Stimulated activated CD8-positive, alpha-beta memory T cell treated with anti-CD3 and anti-CD28 coated beads, Interleukin-15, amount 100 ng/mL, for 48 hours (primary cell): ENCODE measurements around the gene ASB2.

Source experiments
- DNase-seq, 2 donors: peaks; one replicate each; pipeline ENCODE4 v3.0.0-alpha.2; 2020; ENCODE audit warnings: low read depth in 2 of 2

Gene ASB2

GRCh38 chr14:93926873-93927799 is 49.2 kb downstream of the ASB2 start, which contains the start of gene FAM181A:
Gene FAM181A, plus strand, starts transcription at chr14:93927344. Its CDS starts 942 bp downstream, at chr14:93928286.
- no peak for DNase-seq

GRCh38 chr14:93926245-93926872 is 50.0 kb downstream of the ASB2 start:
- DNase-seq = no peak

- DNase-seq = no peak
Measured at GRCh38 chr14:93925374-93925895, 50.9 kb downstream of the ASB2 start.

GRCh38 chr14:93924592-93925355 is 51.6 kb downstream of the ASB2 start:
- DNase-seq = no peak

GRCh38 chr14:93923626-93924025 is 52.7 kb downstream of the ASB2 start:
- DNase-seq = no peak

- DNase-seq = no peak
Measured at GRCh38 chr14:93921001-93921806, 55.2 kb downstream of the ASB2 start.

- no peak for DNase-seq
Measured at GRCh38 chr14:93917141-93917540, 59.2 kb downstream of the ASB2 start.

- no peak for DNase-seq
Measured at GRCh38 chr14:93916498-93916897, 59.9 kb downstream of the ASB2 start.

- no peak for DNase-seq
Measured at GRCh38 chr14:93915800-93916199, 60.6 kb downstream of the ASB2 start.

GRCh38 chr14:93915070-93915705 is 61.2 kb downstream of the ASB2 start:
- no peak for DNase-seq

GRCh38 chr14:93914278-93914677 is 62.1 kb downstream of the ASB2 start:
- DNase-seq = no peak

- no peak for DNase-seq
Measured at GRCh38 chr14:93912782-93913181, 63.6 kb downstream of the ASB2 start.

- DNase-seq = no peak
Measured at GRCh38 chr14:93911975-93912615, 64.3 kb downstream of the ASB2 start.

- no peak for DNase-seq
Measured at GRCh38 chr14:93909429-93910128, 66.8 kb downstream of the ASB2 start.

- peak; percentile 32 to 48 for DNase-seq
Measured at GRCh38 chr14:93906341-93907329, 69.7 kb downstream of the ASB2 start.

GRCh38 chr14:93905623-93906022 is 70.7 kb downstream of the ASB2 start:
- DNase-seq = no peak

GRCh38 chr14:93903342-93904184 is 72.8 kb downstream of the ASB2 start:
- DNase-seq = no peak
